CD14-positive monocyte (primary cell): ENCODE measurements around the gene GMDS. TPM values are rescaled to one million over a fixed set of nuclear protein-coding genes. Genes with fewer than 3 reads are reported as not detected.

Source experiments
- DNase-seq, 3 donors: peaks; one replicate each; pipeline ENCODE4 v3.0.0-alpha.2; 2011 to 2022
- H2AFZ ChIP-seq: 2 replicates; pipeline ENCODE4 v1.6.0; 2012; ENCODE audit warnings: mild to moderate bottlenecking, low read depth, low read length, inconsistent platforms; ENCODE audit not compliant: insufficient read depth, poor library complexity, severe bottlenecking
- H3K27ac ChIP-seq, 2 donors: 1 replicate in 1 of 2; 2 replicates in 1 of 2; pipeline ENCODE4 v1.5.1; 2012 to 2013; ENCODE audit warnings: low read length in 2 of 2, control low read depth in 1 of 2, inconsistent platforms in 1 of 2, low read depth in 1 of 2, mild to moderate bottlenecking in 1 of 2
- H3K27me3 ChIP-seq, 2 donors: one replicate each; pipeline versions ENCODE4 v1.6.0 to v1.6.1; 2011 to 2013; ENCODE audit warnings: low read length in 2 of 2; ENCODE audit not compliant: control insufficient read depth in 2 of 2, insufficient read depth in 2 of 2
- H3K36me3 ChIP-seq, 2 donors: replicated peaks in 1 of 2; 1 replicate in 1 of 2; 2 replicates in 1 of 2; pipeline versions ENCODE4 v1.5.1 to v1.6.1; 2012 to 2013; ENCODE audit warnings: low read length in 2 of 2, control low read depth in 1 of 2, inconsistent platforms in 1 of 2, mild to moderate bottlenecking in 1 of 2; ENCODE audit not compliant: insufficient read depth in 2 of 2, control insufficient read depth in 1 of 2
- H3K4me1 ChIP-seq, 2 donors: 1 replicate in 1 of 2; 2 replicates in 1 of 2; pipeline versions ENCODE4 v1.5.1 to v1.6.1; 2012 to 2013; ENCODE audit warnings: low read length in 2 of 2, control low read depth in 1 of 2, inconsistent platforms in 1 of 2, mild to moderate bottlenecking in 1 of 2, moderate library complexity in 1 of 2; ENCODE audit not compliant: insufficient read depth in 2 of 2, control insufficient read depth in 1 of 2
- H3K4me2 ChIP-seq: replicated peaks from 2 replicates; pipeline ENCODE3; 2012; ENCODE audit warnings: low read length, moderate library complexity, mild to moderate bottlenecking; ENCODE audit not compliant: poor library complexity, severe bottlenecking; ENCODE audit errors: extremely low read depth
- H3K4me3 ChIP-seq, 3 experiments: fragments of 200-600 bp in 1 of 3; sonication (generic) in 1 of 3; replicated peaks in 1 of 3; 1 replicate in 2 of 3; 2 replicates in 1 of 3; pipeline ENCODE4 v1.5.1; 2011 to 2013; ENCODE audit warnings: low read length in 3 of 3, mild to moderate bottlenecking in 3 of 3, control low read depth in 2 of 3, low read depth in 2 of 3, inconsistent platforms in 1 of 3, moderate library complexity in 1 of 3
- H3K79me2 ChIP-seq: 2 replicates; pipeline ENCODE4 v1.6.0; 2012; ENCODE audit warnings: mild to moderate bottlenecking, control low read depth, inconsistent platforms, low read length, moderate library complexity; ENCODE audit not compliant: insufficient read depth
- H3K9ac ChIP-seq: 2 replicates; pipeline ENCODE4 v1.6.0; 2017; ENCODE audit warnings: low read length, mild to moderate bottlenecking; ENCODE audit not compliant: insufficient read depth, poor library complexity, severe bottlenecking
- H3K9me3 ChIP-seq, 2 donors: replicated peaks in 1 of 2; 1 replicate in 1 of 2; 2 replicates in 1 of 2; pipeline versions ENCODE4 v1.5.1 to v1.6.1; 2012 to 2013; ENCODE audit warnings: low read length in 2 of 2, control low read depth in 1 of 2; ENCODE audit not compliant: control insufficient read depth in 1 of 2, insufficient read depth in 1 of 2
- H4K20me1 ChIP-seq: 2 replicates; pipeline ENCODE4 v1.6.0; 2012; ENCODE audit warnings: mild to moderate bottlenecking, low read length, control low read depth, moderate library complexity; ENCODE audit not compliant: insufficient read depth
- H3K27ac Mint-ChIP-seq, 7 donors: one replicate each; pipeline ENCODE4 v1.8.0; 2020; ENCODE audit warnings: mild to moderate bottlenecking in 7 of 7, mixed read lengths in 7 of 7, moderate library complexity in 6 of 7, inconsistent platforms in 2 of 7
- H3K27me3 Mint-ChIP-seq, 3 donors: one replicate each; pipeline ENCODE4 v1.8.0; 2021 to 2022; ENCODE audit warnings: low read depth in 3 of 3, mild to moderate bottlenecking in 3 of 3, mixed read lengths in 3 of 3, moderate library complexity in 3 of 3, inconsistent platforms in 1 of 3
- H3K36me3 Mint-ChIP-seq, 2 donors: one replicate each; pipeline ENCODE4 v1.8.0; 2020; ENCODE audit warnings: mixed read lengths in 2 of 2, inconsistent platforms in 1 of 2, mild to moderate bottlenecking in 1 of 2
- H3K4me1 Mint-ChIP-seq: one replicate; pipeline ENCODE4 v1.8.0; 2020; ENCODE audit warnings: mild to moderate bottlenecking, mixed read lengths
- H3K4me3 Mint-ChIP-seq, 2 donors: one replicate each; pipeline ENCODE4 v1.8.0; 2020; ENCODE audit warnings: mild to moderate bottlenecking in 2 of 2, mixed read lengths in 2 of 2, moderate library complexity in 1 of 2
- H3K9me3 Mint-ChIP-seq, 7 donors: one replicate each; pipeline ENCODE4 v1.8.0; 2020 to 2022; ENCODE audit warnings: mixed read lengths in 7 of 7, mild to moderate bottlenecking in 6 of 7, moderate library complexity in 6 of 7, inconsistent platforms in 2 of 7
- CTCF ChIP-seq: fragments of 200-600 bp; IDR thresholded peaks from one replicate; pipeline ENCODE4 v1.8.0; 2022; ENCODE audit warnings: antibody characterized with exemption, mild to moderate bottlenecking
- WGBS: methylation state at CpG from one replicate; pipeline ENCODE4 v1.1.5; 2013; ENCODE audit warnings: missing lambda C conversion rate; ENCODE audit not compliant: insufficient coverage; 5-methylcytosine and 5-hydroxymethylcytosine counted together
- intact Hi-C, 2 donors: fragments of 100-400 bp; cut with micrococcal nuclease; formaldehyde crosslinking; loops; one replicate each; pipeline versions ENCODE4 v1.15.0 to v1.15.1; 2023
- polyA plus RNA-seq, 3 donors: library from polyadenylated mRNA; depleted of rRNA in 1 of 3; unstranded in 2 of 3; stranded (reverse) in 1 of 3; fragments of 300-500 nt in 2 of 3; fragments of >200 nt in 1 of 3; fragmentation: Illumina TruSeq in 2 of 3; gene quantifications; 1 replicate in 2 of 3; 2 replicates in 1 of 3; pipeline ENCODE4 v1.2.3, GENCODE V29; 2012 to 2021

GMDS gene
- polyA plus RNA-seq, 3 donors = 10.5 to 19.9 (median 17.6) TPM

- no peak overlapping the region for H3K27ac Mint-ChIP-seq
- peaks cover 10 to 20% (median 16%) of the 10 kb centered on the region in 7 donors for H3K9me3 Mint-ChIP-seq
- 94% methylated on average over 2 of the region's 6 CpGs for WGBS
- Histone ChIP-seq H3K9ac (no peak overlapping the region), H3K79me2 (no peaks in the 10 kb centered on the region), H3K36me3 (no peaks in the 10 kb centered on the region), H3K9me3 (peaks cover 0 to 6% of the 10 kb centered on the region in 2 donors), H3K27me3 (no peaks in the 10 kb centered on the region), H3K4me3 (no peak overlapping the region), H2AFZ (no peak overlapping the region), H4K20me1 (no peaks in the 10 kb centered on the region), H3K27ac (no peak overlapping the region), H3K4me2 (no peak overlapping the region), H3K4me1 (no peaks in the 10 kb centered on the region)
- H3K27me3 Mint-ChIP-seq = peaks cover 3 to 8% (median 4%) of the 10 kb centered on the region in 3 donors
- no peak for TF ChIP-seq CTCF
- no peak for DNase-seq
- intact Hi-C loops = no loop called here
- peaks cover 0 to 6% of the 10 kb centered on the region in 2 donors for H3K36me3 Mint-ChIP-seq
- H3K4me3 Mint-ChIP-seq = no peak overlapping the region
- H3K4me1 Mint-ChIP-seq = peaks cover 3% of the 10 kb centered on the region
These were observed 670.6 kb downstream of the GMDS start for GRCh38 chr6:1574890-1575209.

- Histone ChIP-seq H3K79me2 (no peaks in the 10 kb centered on the region), H3K27me3 (no peaks in the 10 kb centered on the region), H4K20me1 (no peaks in the 10 kb centered on the region), H3K9ac (no peak overlapping the region), H2AFZ (no peak overlapping the region), H3K4me2 (no peak overlapping the region), H3K4me3 (no peak overlapping the region), H3K9me3 (peaks cover 0 to 6% of the 10 kb centered on the region in 2 donors), H3K36me3 (no peaks in the 10 kb centered on the region), H3K27ac (no peak overlapping the region), H3K4me1 (no peaks in the 10 kb centered on the region)
- Mint-ChIP-seq H3K27ac (peak overlapping the region in 1 of 7 donors; percentile 41), H3K36me3 (peaks cover 0 to 6% of the 10 kb centered on the region in 2 donors), H3K27me3 (peaks cover 2 to 8% (median 3%) of the 10 kb centered on the region in 3 donors), H3K4me1 (peaks cover 3% of the 10 kb centered on the region), H3K9me3 (peaks cover 10 to 20% (median 17%) of the 10 kb centered on the region in 7 donors), H3K4me3 (no peak overlapping the region)
- TF ChIP-seq CTCF = no peak
- WGBS = 88% methylated on average over 8 of the region's 13 CpGs
- intact Hi-C loops = no loop called here
- DNase-seq = no peak
These were observed 671.2 kb downstream of the GMDS start for GRCh38 chr6:1574083-1574761.
